Mucosa of rectum (tissue), 2 donors: Measurements from ENCODE around the gene RESP18.

Experiments used
- H3K27ac ChIP-seq, 2 donors: one replicate each; pipeline ENCODE4 v1.7.0; 2013; ENCODE audit warnings: inconsistent platforms in 2 of 2, low read depth in 2 of 2, low read length in 2 of 2
- H3K27me3 ChIP-seq, 2 donors: one replicate each; pipeline ENCODE4 v1.7.0; 2013; ENCODE audit warnings: low read length in 2 of 2; ENCODE audit not compliant: control insufficient read depth in 2 of 2, insufficient read depth in 2 of 2
- H3K36me3 ChIP-seq, 2 donors: one replicate each; pipeline ENCODE4 v1.7.0; 2013; ENCODE audit warnings: low read length in 2 of 2; ENCODE audit not compliant: control insufficient read depth in 2 of 2, insufficient read depth in 2 of 2
- H3K4me1 ChIP-seq, 2 donors: one replicate each; pipeline ENCODE4 v1.7.0; 2013; ENCODE audit warnings: low read length in 2 of 2, mild to moderate bottlenecking in 1 of 2; ENCODE audit not compliant: control insufficient read depth in 2 of 2, insufficient read depth in 2 of 2
- H3K4me3 ChIP-seq, 2 donors: one replicate each; pipeline ENCODE4 v1.7.0; 2013; ENCODE audit warnings: low read length in 2 of 2
- H3K9ac ChIP-seq, 2 donors: one replicate each; pipeline ENCODE4 v1.7.0; 2013; ENCODE audit warnings: low read length in 2 of 2, low read depth in 1 of 2, mild to moderate bottlenecking in 1 of 2
- H3K9me3 ChIP-seq, 2 donors: one replicate each; pipeline ENCODE4 v1.7.0; 2013; ENCODE audit warnings: low read length in 2 of 2; ENCODE audit not compliant: control insufficient read depth in 2 of 2
- donor health status: healthy.
- donor health status: Normal muscosa, but diverticular disease.

The RESP18 gene

GRCh38 chr2:219304223-219304622, 28.3 kb downstream of the RESP18 start:
- H3K9ac ChIP-seq: no peak overlapping the region
- no peaks in the 10 kb centered on the region for H3K36me3 ChIP-seq
- H3K4me3 ChIP-seq: no peak overlapping the region
- H3K27ac ChIP-seq: no peak overlapping the region
- no peaks in the 10 kb centered on the region for H3K4me1 ChIP-seq
- no peaks in the 10 kb centered on the region for H3K9me3 ChIP-seq
- peaks cover 34 to 38% of the 10 kb centered on the region in 2 donors for H3K27me3 ChIP-seq

DNA sequence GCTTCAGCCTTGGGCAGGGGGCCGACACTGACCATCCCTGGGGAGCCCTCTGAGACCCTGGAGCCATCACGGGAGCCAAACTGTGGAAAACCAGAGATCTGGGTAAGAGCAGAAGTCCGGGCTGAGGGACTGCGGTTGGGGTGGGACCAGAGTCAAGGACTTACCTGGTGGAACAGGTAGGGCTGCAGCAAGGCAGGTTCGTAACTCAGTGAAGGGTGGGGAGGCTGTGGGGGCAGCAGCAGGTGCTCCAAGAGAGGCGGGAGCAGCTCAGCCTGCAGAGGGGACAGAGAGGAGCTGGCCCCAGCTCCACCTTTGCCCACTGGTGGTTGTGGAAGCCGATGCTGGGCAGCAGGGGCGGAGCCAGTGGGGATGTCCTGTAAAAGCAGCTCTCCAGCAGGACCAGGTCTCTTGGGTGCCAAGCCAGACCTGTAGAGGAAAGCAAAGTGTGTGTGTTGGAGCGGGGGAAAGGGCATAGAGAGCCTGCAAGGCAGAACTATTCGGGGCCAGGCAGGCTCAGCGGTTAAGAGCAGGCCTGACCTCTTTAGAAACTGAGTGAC, 30.1 kb downstream of the RESP18 start:
- Histone ChIP-seq H3K27me3 (peaks cover 28 to 34% of the 10 kb centered on the region in 2 donors), H3K9ac (no peak overlapping the region), H3K4me3 (no peak overlapping the region), H3K9me3 (no peaks in the 10 kb centered on the region), H3K27ac (no peak overlapping the region), H3K4me1 (peaks cover 0 to 4% of the 10 kb centered on the region in 2 donors), H3K36me3 (no peaks in the 10 kb centered on the region)

- H3K27ac ChIP-seq: no peak overlapping the region
- H3K27me3 ChIP-seq: peaks cover 28 to 32% of the 10 kb centered on the region in 2 donors
- H3K4me1 ChIP-seq: peaks cover 0 to 4% of the 10 kb centered on the region in 2 donors
- no peak overlapping the region for H3K9ac ChIP-seq
- no peaks in the 10 kb centered on the region for H3K36me3 ChIP-seq
- H3K4me3 ChIP-seq: no peak overlapping the region
- no peaks in the 10 kb centered on the region for H3K9me3 ChIP-seq
These were observed 32.5 kb downstream of the RESP18 start for GRCh38 chr2:219300022-219300421.

- Histone ChIP-seq H3K9ac (no peak overlapping the region), H3K36me3 (no peaks in the 10 kb centered on the region)
These were observed 33.2 kb downstream of the RESP18 start for GRCh38 chr2:219299372-219299760.

DNA sequence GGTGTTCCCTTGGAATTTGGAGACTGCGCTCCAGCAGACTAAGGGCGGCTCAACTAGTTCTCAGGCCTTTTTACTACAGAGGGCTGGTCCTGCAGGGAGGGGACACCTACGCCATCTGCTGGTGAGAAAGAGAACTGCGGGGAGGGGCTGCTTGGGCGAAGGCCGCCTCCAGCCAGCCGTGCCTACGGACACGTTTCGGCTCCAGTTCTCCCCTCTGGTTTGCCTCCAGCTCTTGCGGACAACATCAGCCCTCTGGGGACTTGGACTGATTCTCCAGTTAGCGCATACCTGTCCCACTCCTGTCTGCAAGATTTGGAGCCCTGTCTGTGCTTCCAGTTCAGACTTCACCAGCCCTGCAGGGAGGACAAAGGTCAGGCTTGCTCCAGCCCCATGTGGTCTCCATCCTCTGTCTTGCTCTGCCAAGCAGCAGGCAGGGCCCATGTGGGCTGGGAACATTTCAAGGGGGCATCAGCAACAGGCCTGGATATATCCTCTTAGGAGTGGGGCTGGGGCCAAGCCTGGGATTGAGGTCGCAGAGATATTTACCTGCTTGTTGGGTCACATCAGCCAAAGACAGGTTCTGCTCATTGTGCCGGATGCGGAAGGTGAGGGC, 33.7 kb downstream of the RESP18 start:
- no peaks in the 10 kb centered on the region for H3K9me3 ChIP-seq
- no peak overlapping the region for H3K27ac ChIP-seq
- peak overlapping the region; percentile 19 to 42 for H3K4me3 ChIP-seq
- no peak overlapping the region for H3K9ac ChIP-seq
- peaks cover 28 to 31% of the 10 kb centered on the region in 2 donors for H3K27me3 ChIP-seq
- H3K36me3 ChIP-seq: no peaks in the 10 kb centered on the region
- H3K4me1 ChIP-seq: peaks cover 0 to 9% of the 10 kb centered on the region in 2 donors

More at GRCh38 chr2:219299372-219299760, 33.2 kb downstream of the RESP18 start:
- H3K4me3 ChIP-seq: no peak overlapping the region
- no peaks in the 10 kb centered on the region for H3K9me3 ChIP-seq
- H3K27ac ChIP-seq: no peak overlapping the region
- peaks cover 0 to 6% of the 10 kb centered on the region in 2 donors for H3K4me1 ChIP-seq
- H3K27me3 ChIP-seq: peaks cover 28 to 32% of the 10 kb centered on the region in 2 donors

GRCh38 chr2:219297766-219298456, 34.6 kb downstream of the RESP18 start:
- H3K36me3 ChIP-seq: no peaks in the 10 kb centered on the region
- H3K9ac ChIP-seq: no peak overlapping the region
- H3K27ac ChIP-seq: no peak overlapping the region
- H3K4me3 ChIP-seq: no peak overlapping the region
- peaks cover 22 to 25% of the 10 kb centered on the region in 2 donors for H3K27me3 ChIP-seq
- H3K4me1 ChIP-seq: peaks cover 0 to 9% of the 10 kb centered on the region in 2 donors
- H3K9me3 ChIP-seq: no peaks in the 10 kb centered on the region

DNA sequence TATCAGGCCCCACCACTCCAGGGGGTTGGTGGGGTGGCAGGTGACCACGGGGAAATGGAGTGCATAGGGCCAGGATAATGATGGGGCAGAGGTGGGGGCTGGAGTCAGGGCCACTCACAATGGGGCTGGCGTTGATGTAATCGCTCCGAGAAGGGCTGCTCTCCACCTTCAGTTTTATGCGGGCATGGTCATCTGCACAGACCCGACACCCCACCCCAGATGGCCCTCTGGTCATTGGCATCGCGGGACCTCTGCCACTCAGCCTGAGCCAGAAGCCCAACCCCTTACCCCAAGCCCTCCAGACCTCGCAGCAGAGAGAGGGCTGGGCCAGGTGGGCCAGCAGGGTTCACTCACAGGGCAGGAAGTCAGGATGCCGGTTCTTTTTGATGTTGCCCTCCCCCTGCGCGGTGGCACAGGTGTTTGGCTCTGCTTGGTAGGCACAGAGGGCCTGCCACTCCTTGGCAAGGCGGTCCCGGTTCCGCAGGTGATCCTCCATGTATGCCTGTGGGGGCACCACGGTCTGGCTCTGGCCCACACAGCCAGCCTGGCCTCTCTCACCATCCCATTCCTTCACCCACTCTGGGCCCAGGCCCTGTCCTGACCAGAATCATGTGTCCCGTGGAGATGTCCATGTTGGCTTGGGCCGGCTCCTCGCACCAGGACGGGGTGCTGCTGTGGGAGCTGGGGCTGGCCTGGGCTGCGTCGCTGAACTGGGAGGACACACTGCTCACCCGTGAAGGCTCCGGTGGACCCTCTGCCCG, 35.7 kb downstream of the RESP18 start:
- Histone ChIP-seq H3K27ac (no peak overlapping the region), H3K4me3 (no peak overlapping the region), H3K9me3 (no peaks in the 10 kb centered on the region), H3K9ac (no peak overlapping the region), H3K4me1 (peaks cover 0 to 9% of the 10 kb centered on the region in 2 donors), H3K27me3 (peaks cover 13 to 18% of the 10 kb centered on the region in 2 donors), H3K36me3 (no peaks in the 10 kb centered on the region)

- H3K4me3 ChIP-seq: no peak overlapping the region
- peaks cover 0 to 9% of the 10 kb centered on the region in 2 donors for H3K4me1 ChIP-seq
- H3K9me3 ChIP-seq: no peaks in the 10 kb centered on the region
- no peak overlapping the region for H3K9ac ChIP-seq
- H3K27me3 ChIP-seq: peaks cover 7 to 12% of the 10 kb centered on the region in 2 donors
- H3K36me3 ChIP-seq: no peaks in the 10 kb centered on the region
- H3K27ac ChIP-seq: no peak overlapping the region
These were observed 36.4 kb downstream of the RESP18 start for GRCh38 chr2:219296142-219296541.

DNA sequence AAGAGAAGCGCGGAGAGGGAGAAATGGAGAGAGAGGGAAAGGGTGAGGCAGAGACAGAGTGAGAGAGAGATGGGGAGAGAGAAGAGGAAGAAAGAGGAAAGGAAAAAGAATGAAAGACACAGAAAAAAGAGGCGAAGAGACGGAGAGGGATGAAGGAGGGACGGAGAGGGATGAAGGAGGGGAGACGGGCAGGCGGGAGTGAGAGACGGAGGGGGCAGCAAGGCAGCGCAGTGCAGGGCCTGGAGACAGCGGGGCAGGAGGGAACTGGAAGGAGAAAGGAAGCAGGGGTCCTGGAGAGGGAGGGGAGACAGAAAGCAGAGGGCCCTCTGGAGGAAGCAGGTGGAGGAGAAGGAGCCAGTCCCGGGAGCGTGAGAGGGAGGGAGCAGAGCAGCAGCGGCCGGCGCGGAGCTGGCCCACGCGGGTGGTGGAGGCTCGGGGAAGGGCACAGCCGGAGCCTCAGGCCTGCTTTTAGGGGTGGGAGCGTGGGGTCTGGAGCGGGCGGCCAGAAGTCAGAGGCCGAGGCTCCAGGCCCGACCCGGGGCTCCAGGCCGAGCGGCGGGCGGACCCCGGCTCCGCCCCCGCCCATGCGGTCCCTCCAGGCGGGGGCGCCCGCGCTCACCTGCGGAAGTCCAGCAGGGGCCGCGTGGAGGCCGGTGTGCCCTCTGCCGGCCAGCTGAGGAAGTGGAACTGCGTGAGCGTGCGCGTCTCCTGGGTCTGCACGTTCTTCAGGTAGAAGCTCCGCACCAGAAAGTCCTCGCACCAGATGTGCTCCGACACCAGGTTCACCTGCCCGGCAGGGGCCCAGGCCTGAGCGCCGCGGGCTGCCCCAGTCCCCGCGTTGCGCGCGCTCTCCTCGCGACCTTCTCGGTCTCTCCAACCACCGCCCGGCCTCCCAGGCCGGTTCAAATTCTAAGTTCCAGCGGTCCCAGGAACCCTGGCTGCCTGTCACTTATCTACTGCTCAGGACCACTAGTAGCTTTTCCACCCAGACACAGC, 37.9 kb downstream of the RESP18 start:
- H3K9ac ChIP-seq: peak overlapping the region; percentile 65 to 82
- peak overlapping the region; percentile 6 to 38 for H3K27ac ChIP-seq
- peaks cover 0 to 4% of the 10 kb centered on the region in 2 donors for H3K27me3 ChIP-seq
- peak overlapping the region; percentile 70 to 73 for H3K4me3 ChIP-seq
- no peaks in the 10 kb centered on the region for H3K36me3 ChIP-seq
- H3K4me1 ChIP-seq: peaks cover 0 to 9% of the 10 kb centered on the region in 2 donors
- H3K9me3 ChIP-seq: no peaks in the 10 kb centered on the region
